Activated naive CD8-positive, alpha-beta T cell treated with anti-CD3 and anti-CD28 coated beads, Interleukin-2, amount 10 ng/mL, durations not matched to agents 7 days and 5 days (primary cell): ENCODE data around the gene ZNF618. TPM values are rescaled to one million over a fixed set of nuclear protein-coding genes. Genes with fewer than 3 reads are reported as not detected.

Source experiments
- ATAC-seq: fragments of 150-1000 bp; cut with Tn5 transposase; one replicate; pipeline ENCODE4 v1.10.0; 2021; ENCODE audit warnings: low read depth, moderate library complexity
- POLR2A ChIA-PET: fragments of 350-600 bp; sonication (Branson Sonifier 250); formaldehyde crosslinking; loops from one replicate; lab custom pipeline; 2021; ENCODE audit warnings: antibody characterized with exemption; lab: Charles Lee
- DNase-seq: peaks from one replicate; pipeline ENCODE4 v3.0.0; 2021
- H3K27ac Mint-ChIP-seq: one replicate; pipeline ENCODE4 v1.8.0; 2022; ENCODE audit warnings: mild to moderate bottlenecking, mixed read lengths
- H3K27me3 Mint-ChIP-seq: one replicate; pipeline ENCODE4 v1.8.0; 2022; ENCODE audit warnings: mild to moderate bottlenecking, moderate library complexity, mixed read lengths
- H3K36me3 Mint-ChIP-seq: one replicate; pipeline ENCODE4 v1.8.0; 2021; ENCODE audit warnings: mild to moderate bottlenecking, mixed read lengths
- H3K4me1 Mint-ChIP-seq: one replicate; pipeline ENCODE4 v1.8.0; 2021; ENCODE audit warnings: mixed read lengths
- H3K4me3 Mint-ChIP-seq: one replicate; pipeline ENCODE4 v1.8.0; 2022; ENCODE audit warnings: mild to moderate bottlenecking, moderate library complexity, mixed read lengths
- H3K9me3 Mint-ChIP-seq: one replicate; pipeline ENCODE4 v1.8.0; 2021; ENCODE audit warnings: mixed read lengths
- total RNA-seq, 2 experiments: library from RNA; stranded (reverse); gene quantifications; one replicate each; pipeline ENCODE4 v1.2.3, GENCODE V29; 2021

The ZNF618 gene
- total RNA-seq, 2 experiments from 2014 or later: 0.60 to 0.75 TPM

DNA sequence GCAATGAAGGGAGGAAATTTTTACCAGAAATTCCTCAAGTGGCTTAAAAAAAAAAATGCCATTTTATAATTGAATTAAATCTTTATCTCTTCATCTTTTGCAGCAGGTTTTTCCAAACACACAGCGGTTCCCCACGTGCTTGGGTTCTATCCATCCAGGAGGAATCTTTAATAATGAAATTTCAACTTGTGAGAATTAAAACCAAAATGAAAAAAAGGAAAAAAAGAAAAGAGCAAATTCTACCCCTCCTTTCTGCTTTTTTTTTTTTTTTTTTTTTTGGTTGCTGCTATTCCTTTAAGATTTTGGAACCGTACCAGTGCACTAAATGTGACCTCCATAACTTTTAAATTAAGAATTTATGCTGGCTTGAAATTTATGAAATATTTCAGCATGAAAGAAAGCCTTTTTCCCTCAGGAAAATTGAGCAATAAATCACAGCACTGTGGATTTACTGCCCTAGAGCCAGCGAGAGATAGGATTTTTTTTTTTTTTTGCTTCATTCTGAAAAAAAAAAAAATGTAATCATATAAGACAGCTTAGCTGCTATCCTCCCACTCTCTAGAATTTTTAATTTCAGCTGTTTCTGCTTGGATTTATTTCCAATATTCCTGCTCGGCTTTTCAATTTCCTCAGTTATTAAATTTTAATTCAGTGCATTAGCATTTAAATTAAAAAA is 88.5 kb downstream of the ZNF618 start:
- Mint-ChIP-seq H3K4me3 (no peak overlapping the region), H3K36me3 (no peaks in the 10 kb centered on the region), H3K27me3 (no peaks in the 10 kb centered on the region), H3K27ac (no peak overlapping the region), H3K4me1 (no peaks in the 10 kb centered on the region), H3K9me3 (no peaks in the 10 kb centered on the region)
- ATAC-seq: no peak
- no peak for DNase-seq
- POLR2A ChIA-PET: no interaction called here

DNA sequence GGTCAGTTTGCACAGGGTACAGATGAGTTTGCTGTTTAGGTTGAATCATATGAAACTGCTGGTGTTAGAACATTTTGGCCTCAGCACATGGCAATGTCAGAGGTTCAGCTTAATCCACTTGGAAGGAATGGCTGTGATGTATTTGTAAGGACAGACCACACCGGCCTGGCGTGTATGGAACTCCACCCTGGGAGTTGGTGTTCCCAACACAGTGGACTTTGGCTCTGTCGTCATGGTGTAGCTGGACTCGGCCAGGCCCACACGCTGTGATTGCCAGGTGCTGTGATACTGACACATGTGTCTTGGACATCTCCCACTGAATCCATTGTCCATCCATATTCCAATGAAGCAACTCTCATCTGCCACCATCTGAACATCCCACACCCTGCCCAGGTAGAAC is 90.3 kb downstream of the ZNF618 start:
- POLR2A ChIA-PET: no interaction called here
- Mint-ChIP-seq H3K4me1 (no peaks in the 10 kb centered on the region), H3K4me3 (no peak overlapping the region), H3K36me3 (no peaks in the 10 kb centered on the region), H3K27ac (no peak overlapping the region), H3K9me3 (no peaks in the 10 kb centered on the region), H3K27me3 (no peaks in the 10 kb centered on the region)
- ATAC-seq: no peak
- no peak for DNase-seq

DNA sequence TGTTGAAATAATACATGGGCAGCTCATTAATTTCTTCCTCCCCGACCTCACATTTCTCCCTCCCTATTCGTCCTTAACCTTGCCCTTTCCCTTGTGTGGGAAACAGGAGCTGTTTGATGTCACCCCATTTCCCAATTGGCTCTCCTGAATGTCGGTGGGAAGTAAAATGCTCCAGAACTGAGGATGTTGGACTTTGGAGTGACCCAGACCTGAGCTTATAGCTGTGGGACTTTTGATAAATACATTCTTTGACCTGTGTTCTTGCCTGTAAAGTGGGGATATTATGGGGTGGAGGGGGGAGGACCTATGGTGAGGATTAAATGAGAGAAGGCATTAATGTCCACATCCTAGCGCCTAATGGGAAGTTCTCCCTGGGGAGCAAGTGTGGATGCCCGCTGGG is 91.3 kb downstream of the ZNF618 start:
- POLR2A ChIA-PET: no interaction called here
- Mint-ChIP-seq H3K27me3 (no peaks in the 10 kb centered on the region), H3K4me3 (no peak overlapping the region), H3K36me3 (no peaks in the 10 kb centered on the region), H3K4me1 (no peaks in the 10 kb centered on the region), H3K9me3 (no peaks in the 10 kb centered on the region), H3K27ac (no peak overlapping the region)
- no peak for ATAC-seq
- no peak for DNase-seq

DNA sequence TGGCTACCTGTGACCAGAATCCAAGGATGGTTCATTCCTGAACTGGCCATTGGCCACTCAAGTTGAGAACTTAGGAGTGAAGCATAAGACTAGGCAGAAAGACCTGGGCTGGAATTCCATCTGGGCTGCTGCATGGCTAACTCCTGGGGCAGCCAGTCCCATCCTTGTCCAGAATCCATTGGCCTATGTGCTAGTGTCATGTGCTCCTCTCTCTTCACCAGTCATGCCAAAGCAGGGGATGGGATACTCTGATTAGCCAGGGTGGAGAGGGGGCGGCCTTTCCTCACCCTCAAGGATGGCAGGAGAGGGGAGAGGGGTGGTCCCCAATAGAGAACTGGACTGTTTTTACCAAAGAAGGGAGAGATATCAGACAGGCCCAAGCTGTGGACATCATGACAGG is 93.2 kb downstream of the ZNF618 start:
- no peak for DNase-seq
- H3K9me3 Mint-ChIP-seq: no peaks in the 10 kb centered on the region
- H3K4me1 Mint-ChIP-seq: no peaks in the 10 kb centered on the region
- POLR2A ChIA-PET: no interaction called here
- H3K27ac Mint-ChIP-seq: no peak overlapping the region
- H3K4me3 Mint-ChIP-seq: no peak overlapping the region
- no peaks in the 10 kb centered on the region for H3K36me3 Mint-ChIP-seq
- H3K27me3 Mint-ChIP-seq: no peaks in the 10 kb centered on the region
- no peak for ATAC-seq

DNA sequence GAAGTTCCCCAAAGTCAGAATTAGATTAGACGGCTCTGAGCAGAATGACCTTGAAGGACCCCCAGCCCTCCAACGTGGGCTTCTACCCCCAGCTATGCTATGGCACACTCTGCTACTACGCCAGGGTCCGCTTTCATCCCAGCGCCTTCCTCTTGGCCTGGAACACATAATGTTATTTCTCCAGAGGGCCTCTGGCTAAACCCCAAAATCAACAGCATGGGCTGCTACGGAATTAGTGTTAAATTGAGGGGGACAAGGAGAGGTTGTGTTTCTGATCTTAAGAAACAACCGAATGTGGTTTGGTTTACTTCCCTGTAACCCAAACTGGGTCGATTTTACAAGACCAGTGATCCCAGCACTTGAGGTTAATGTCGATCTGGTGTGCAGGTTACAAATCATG is 97.1 kb downstream of the ZNF618 start:
- Mint-ChIP-seq H3K27ac (no peak overlapping the region), H3K27me3 (no peaks in the 10 kb centered on the region), H3K36me3 (no peaks in the 10 kb centered on the region), H3K4me3 (no peak overlapping the region), H3K9me3 (no peaks in the 10 kb centered on the region), H3K4me1 (no peaks in the 10 kb centered on the region)
- ATAC-seq: no peak
- POLR2A ChIA-PET: no interaction called here
- no peak for DNase-seq

DNA sequence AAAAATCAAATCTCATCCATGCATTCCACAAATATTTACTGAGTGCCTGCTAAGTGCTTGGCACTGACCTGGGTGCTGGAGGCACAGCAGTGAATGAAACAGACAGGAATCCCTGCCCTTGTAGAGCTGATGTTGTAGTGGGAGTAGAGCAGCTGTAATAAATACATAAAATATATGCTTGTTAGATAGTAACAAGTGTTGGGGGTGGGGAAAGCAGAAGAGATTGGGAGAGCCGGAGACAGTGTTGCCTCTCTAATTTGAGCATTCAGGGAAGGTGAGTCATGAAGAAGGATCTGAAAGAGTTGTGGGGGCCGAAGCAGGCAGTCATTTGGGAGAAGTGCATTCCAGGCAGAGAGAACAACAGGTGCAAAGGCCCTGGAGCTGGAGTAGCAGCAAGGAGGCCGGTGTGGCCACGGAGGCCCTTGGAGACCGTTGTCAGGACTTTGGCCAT is 97.9 kb downstream of the ZNF618 start:
- POLR2A ChIA-PET: no interaction called here
- H3K36me3 Mint-ChIP-seq: no peaks in the 10 kb centered on the region
- no peaks in the 10 kb centered on the region for H3K27me3 Mint-ChIP-seq
- no peaks in the 10 kb centered on the region for H3K4me1 Mint-ChIP-seq
- H3K4me3 Mint-ChIP-seq: no peak overlapping the region
- H3K27ac Mint-ChIP-seq: no peak overlapping the region
- ATAC-seq (no peak), DNase-seq (no peak)
- no peaks in the 10 kb centered on the region for H3K9me3 Mint-ChIP-seq

DNA sequence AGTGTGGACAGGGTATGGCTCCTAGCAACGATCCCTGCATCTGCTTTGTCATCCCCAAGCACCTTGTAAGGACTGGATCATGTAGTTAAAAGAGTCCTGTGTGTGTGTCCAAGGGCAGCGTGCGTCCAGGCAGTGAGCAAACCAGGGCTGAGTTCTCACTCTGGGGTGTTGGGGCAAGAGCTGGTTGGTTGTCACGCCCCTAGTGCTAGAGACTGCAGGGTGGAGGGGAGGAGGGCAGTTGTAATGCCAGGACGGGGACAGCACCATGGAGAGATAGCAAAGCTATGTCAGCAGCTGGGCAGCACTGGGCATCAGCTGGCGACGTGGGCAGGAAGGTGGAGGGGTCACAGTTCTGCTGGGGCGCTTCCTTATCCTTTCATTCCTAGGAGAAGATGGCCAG is 100.8 kb downstream of the ZNF618 start:
- no peak for DNase-seq

DNA sequence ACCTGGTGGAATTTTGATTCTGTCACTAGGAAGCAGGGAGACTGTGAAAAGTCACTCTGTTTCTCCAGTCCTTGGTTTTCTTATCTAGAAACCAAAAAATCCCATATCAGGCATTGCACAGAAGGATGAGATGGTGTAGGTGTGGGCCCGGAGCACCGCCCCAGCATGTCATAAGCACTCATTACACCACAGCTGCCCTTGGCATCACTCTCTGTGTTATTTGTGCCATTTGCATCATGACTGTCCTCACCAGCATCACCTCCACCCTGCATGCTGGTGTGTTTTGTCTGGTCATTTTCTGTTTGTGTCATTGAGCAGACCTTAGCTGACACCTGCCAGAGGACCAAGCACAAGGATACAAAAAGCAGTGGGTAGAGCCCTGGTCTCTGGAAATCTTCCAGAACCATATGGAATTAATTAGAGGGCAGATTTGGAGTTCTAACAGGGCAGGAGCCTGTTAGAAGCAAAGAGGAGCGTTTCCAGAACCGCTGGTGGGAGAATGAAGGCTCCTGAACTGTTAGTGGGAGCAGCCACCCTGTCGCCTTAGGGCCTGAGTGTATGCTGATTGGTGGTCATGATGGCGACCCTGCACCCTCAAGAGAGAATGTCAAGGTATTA is 102.7 kb downstream of the ZNF618 start:
- no peak for ATAC-seq
- no peaks in the 10 kb centered on the region for H3K27me3 Mint-ChIP-seq
- DNase-seq: no peak
- H3K9me3 Mint-ChIP-seq: no peaks in the 10 kb centered on the region
- H3K27ac Mint-ChIP-seq: no peak overlapping the region
- POLR2A ChIA-PET: no interaction called here
- no peaks in the 10 kb centered on the region for H3K36me3 Mint-ChIP-seq
- H3K4me3 Mint-ChIP-seq: no peak overlapping the region
- H3K4me1 Mint-ChIP-seq: no peaks in the 10 kb centered on the region

More for the DNA sequence above, 100.8 kb downstream of the ZNF618 start:
- Mint-ChIP-seq H3K36me3 (no peaks in the 10 kb centered on the region), H3K27me3 (no peaks in the 10 kb centered on the region), H3K27ac (no peak overlapping the region), H3K4me1 (no peaks in the 10 kb centered on the region), H3K9me3 (no peaks in the 10 kb centered on the region), H3K4me3 (no peak overlapping the region)
- no peak for ATAC-seq
- POLR2A ChIA-PET: no interaction called here

DNA sequence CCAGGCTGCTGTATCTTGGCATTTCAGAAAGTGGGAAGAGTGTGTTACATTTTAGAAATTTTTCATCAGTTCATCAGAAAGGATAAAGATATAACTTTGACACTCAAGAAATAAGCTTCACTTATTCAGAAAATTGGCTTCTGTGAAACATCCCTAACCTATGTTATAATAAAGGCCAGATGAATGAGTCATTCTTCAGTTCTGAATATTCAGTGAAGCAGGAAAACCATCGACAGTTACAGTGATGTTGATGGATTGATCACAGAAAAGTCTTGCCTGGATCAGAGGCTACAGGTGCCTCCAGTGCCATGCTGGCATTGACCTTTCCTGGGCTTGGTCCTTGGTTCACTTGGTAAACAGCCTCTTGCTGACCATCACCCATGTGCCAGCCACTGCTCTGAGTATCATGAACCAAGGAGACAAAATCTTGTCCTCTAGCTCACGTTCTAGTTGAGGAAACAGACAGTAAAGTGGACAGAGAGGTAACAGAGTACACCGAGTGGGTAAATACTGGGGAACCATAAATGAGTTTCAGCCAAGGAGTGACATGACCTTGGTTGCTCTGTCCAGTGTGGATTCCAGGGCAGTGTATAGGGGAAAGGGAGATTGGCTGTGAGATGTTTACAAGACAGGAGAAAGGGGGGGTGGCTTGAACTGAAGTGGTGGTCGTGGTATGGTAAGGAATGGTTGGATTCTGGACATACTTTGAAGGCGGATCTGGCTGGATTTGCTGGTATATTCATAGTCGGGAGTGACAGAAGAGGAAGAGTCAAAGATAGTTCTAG is 103.4 kb downstream of the ZNF618 start:
- no peaks in the 10 kb centered on the region for H3K4me1 Mint-ChIP-seq
- DNase-seq (no peak), ATAC-seq (no peak)
- H3K27ac Mint-ChIP-seq: no peak overlapping the region
- H3K27me3 Mint-ChIP-seq: no peaks in the 10 kb centered on the region
- POLR2A ChIA-PET: no interaction called here
- no peak overlapping the region for H3K4me3 Mint-ChIP-seq
- H3K9me3 Mint-ChIP-seq: no peaks in the 10 kb centered on the region
- H3K36me3 Mint-ChIP-seq: no peaks in the 10 kb centered on the region

DNA sequence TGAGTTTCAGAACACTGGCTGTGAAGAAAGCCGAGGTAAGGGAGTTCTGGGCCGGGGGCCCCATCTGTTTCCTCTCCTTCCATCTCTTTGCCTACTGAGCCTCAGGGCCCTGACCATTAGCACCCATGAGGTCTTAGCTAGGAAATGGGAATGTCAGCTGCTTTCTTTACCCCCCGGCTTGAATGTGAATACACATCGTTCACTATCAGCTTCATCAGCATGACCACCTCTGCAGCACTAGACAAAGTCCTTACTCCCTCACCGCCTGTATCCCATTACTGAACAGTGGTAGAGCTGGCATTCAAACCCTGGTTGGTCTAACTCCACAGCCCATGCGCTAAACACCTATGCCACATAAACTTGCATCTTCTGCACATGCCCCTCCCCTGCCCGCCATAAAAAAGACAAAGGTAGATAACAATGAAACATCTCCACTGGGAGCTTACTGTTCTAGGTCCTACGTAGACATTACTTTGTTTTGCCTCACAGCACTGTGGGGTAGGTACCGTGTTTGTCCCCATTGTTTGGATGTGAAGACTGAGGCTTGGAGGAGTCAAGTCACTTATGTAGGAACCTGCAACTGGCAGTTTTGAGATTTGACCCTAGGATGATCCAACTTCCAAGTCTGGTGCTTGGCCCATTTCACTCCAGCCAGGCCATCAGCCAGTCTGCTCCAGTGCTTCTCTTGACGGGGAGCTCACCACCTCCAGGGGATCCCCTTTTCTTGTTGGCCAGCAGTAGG is 108.7 kb downstream of the ZNF618 start:
- Mint-ChIP-seq H3K27ac (no peak overlapping the region), H3K4me1 (no peaks in the 10 kb centered on the region), H3K27me3 (no peaks in the 10 kb centered on the region), H3K9me3 (no peaks in the 10 kb centered on the region), H3K36me3 (no peaks in the 10 kb centered on the region), H3K4me3 (no peak overlapping the region)
- DNase-seq (no peak), ATAC-seq (no peak)
- POLR2A ChIA-PET: no interaction called here

DNA sequence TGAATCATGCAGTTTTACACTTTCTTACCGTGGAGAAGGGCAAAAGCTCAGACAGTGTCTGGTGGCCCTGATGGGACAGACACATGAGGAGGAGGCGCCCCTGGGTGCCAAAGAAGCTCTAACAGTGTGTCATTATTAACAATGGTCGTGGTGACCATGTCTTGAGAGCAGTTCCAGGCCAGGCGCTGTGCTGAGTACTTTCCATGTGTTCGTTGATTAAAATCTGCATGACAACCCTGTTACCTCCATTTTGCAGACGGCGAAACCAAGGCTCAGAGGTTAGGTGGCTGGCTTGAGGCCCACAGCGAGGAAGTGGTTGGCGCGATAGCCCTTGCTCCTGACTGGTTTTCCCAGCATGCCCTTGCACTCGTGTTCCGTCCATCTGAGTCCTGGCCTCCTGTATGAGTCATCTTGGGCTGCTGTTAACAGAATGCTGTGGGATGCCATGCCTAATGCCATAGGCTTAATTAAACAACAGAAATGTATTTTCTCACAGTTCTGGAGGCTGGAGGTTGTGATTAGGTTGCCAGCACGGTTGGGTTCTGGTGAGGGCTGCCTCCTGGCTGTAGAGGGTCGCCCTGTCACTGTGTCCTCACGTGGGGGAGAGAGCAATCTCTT is 110.0 kb downstream of the ZNF618 start:
- no peaks in the 10 kb centered on the region for H3K4me1 Mint-ChIP-seq
- ATAC-seq (no peak), DNase-seq (no peak)
- H3K9me3 Mint-ChIP-seq: no peaks in the 10 kb centered on the region
- no peak overlapping the region for H3K27ac Mint-ChIP-seq
- no peak overlapping the region for H3K4me3 Mint-ChIP-seq
- no peaks in the 10 kb centered on the region for H3K36me3 Mint-ChIP-seq
- POLR2A ChIA-PET: no interaction called here
- H3K27me3 Mint-ChIP-seq: no peaks in the 10 kb centered on the region

DNA sequence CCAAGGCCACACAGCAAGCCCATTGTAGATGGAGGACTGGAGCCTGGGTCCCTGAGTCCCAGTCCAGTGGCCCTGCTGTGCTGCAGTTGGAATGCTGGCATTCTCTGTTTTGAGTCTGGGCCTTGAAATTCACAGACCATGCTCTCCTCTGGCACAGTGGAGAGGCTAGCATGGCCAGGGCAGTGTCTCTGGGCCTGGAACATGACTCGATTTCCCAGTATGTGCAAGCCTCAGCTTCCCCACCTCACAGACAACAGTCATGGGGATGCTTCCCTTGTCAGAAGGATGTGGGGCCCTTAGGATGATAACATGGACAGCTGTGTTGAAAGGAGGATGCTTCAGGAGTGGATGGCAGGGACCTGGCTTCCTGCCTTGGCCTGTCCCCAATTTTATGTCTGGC is 110.8 kb downstream of the ZNF618 start:
- POLR2A ChIA-PET: no interaction called here
- no peak overlapping the region for H3K27ac Mint-ChIP-seq
- no peak overlapping the region for H3K4me3 Mint-ChIP-seq
- H3K4me1 Mint-ChIP-seq: no peaks in the 10 kb centered on the region
- DNase-seq (no peak), ATAC-seq (no peak)
- no peaks in the 10 kb centered on the region for H3K27me3 Mint-ChIP-seq
- H3K36me3 Mint-ChIP-seq: no peaks in the 10 kb centered on the region
- H3K9me3 Mint-ChIP-seq: no peaks in the 10 kb centered on the region

DNA sequence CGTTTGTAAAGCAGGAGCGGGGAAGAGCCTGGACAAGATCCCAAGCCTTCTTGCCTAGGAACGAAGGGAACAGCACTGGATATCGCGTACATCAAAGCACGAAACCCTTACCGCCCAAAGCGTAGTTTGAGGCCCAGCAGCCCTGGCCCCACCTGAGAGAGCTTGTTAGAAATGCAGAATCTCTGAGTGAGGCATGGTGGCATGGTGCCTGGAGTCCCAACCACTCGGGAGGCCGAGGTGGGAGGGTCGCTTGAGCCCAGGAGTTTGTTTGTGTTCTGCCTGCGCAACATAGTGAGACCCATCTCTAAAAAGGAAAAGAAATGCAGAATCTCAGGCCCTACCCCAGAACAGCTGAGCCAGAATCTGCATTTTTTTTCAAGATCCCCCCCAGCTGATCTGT is 111.4 kb downstream of the ZNF618 start:
- Mint-ChIP-seq H3K9me3 (no peaks in the 10 kb centered on the region), H3K36me3 (no peaks in the 10 kb centered on the region), H3K27me3 (no peaks in the 10 kb centered on the region), H3K4me1 (peaks cover 1% of the 10 kb centered on the region), H3K4me3 (no peak overlapping the region), H3K27ac (no peak overlapping the region)
- DNase-seq (no peak), ATAC-seq (no peak)
- POLR2A ChIA-PET: no interaction called here
